Nephron (organoid): Measurements from ENCODE around the gene PDSS2.

Experiments used
- H3K27ac Mint-ChIP-seq, 3 experiments: 2 replicates each; pipeline ENCODE4 v1.8.0; 2020; ENCODE audit warnings: mixed read lengths in 3 of 3, mild to moderate bottlenecking in 2 of 3, moderate library complexity in 1 of 3
- H3K27me3 Mint-ChIP-seq: 2 replicates; pipeline ENCODE4 v1.8.0; 2021; ENCODE audit warnings: low read depth, mild to moderate bottlenecking, moderate library complexity, mixed read lengths
- H3K36me3 Mint-ChIP-seq: 2 replicates; pipeline ENCODE4 v1.8.0; 2020; ENCODE audit warnings: low read depth, mixed read lengths
- H3K4me1 Mint-ChIP-seq: 2 replicates; pipeline ENCODE4 v1.8.0; 2020; ENCODE audit warnings: mixed read lengths
- H3K4me3 Mint-ChIP-seq, 3 experiments: 2 replicates each; pipeline ENCODE4 v1.8.0; 2020; ENCODE audit warnings: mild to moderate bottlenecking in 3 of 3, mixed read lengths in 3 of 3, moderate library complexity in 2 of 3
- H3K9me3 Mint-ChIP-seq: 2 replicates; pipeline ENCODE4 v1.8.0; 2020; ENCODE audit warnings: mixed read lengths
- CTCF ChIP-seq, 3 experiments: fragments of 200-600 bp; sonication (generic); IDR thresholded peaks; one replicate each; pipeline ENCODE4 v1.5.0; 2021; ENCODE audit warnings: antibody characterized with exemption in 3 of 3; ENCODE audit not compliant: unreplicated experiment in 3 of 3

The PDSS2 gene

DNA sequence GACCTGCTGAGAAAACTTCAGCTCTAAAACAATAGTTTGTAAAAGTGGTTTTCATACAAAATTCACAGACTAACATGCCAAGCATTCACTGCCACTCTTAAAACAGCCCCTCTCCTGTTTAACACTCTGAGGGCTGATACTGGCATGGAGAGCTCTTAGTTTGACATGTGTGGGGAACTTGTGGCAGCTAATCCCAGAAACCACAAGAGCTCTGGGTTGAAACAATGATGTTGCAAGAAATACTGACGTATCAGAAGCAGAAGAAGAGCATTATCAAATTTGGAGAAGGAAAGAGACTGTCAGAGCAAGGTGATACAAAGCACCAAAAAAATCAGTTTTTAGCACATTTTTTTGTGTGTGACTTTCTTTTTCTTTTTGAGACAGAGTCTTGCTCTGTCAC lies 349.2 kb downstream of the PDSS2 start:
- no peaks in the 10 kb centered on the region for H3K9me3 Mint-ChIP-seq
- H3K4me3 Mint-ChIP-seq: peak overlapping the region in 2 of 3 experiments; percentile 23 to 74
- TF ChIP-seq CTCF (IDR thresholded peaks at IDR 0.05; ENCODE audit: unreplicated experiment in 3 of 3): no peak
- peaks cover 3% of the 10 kb centered on the region for H3K27me3 Mint-ChIP-seq
- no peak overlapping the region for H3K27ac Mint-ChIP-seq
- peaks cover 4% of the 10 kb centered on the region for H3K36me3 Mint-ChIP-seq
- H3K4me1 Mint-ChIP-seq: peaks cover 12% of the 10 kb centered on the region

DNA sequence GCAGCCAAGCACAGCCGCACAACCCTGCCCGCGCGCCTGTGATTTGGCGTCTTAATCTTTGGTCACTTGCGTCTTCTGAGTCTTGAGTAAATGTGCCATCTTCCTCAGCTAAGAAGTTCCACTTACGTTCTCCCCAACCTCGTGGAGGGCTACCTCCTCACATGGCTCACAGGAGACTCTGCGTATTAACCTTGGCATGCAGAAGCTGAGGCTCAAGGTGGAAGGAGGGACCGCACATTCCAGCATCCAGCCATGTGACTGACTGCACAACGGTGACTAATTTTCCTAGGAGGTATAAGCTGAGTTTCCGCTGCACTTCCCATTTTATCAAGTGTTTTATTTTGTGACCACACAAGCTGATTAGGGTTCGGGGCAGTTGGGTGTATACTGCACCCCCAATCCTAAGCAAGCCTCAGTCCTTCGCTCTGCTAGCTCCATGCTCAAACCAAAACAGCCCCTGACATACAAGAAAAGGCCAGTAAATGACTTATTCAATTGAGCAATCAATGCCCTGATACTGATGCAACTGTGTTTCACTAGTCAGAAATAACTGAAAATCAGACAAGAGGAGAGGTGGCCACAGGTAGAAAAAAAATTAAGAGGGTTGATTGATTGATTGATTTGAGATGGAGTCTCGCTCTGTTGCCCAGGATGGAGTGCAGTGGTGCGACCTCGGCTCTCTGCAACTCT lies 351.0 kb downstream of the PDSS2 start:
- Mint-ChIP-seq H3K9me3 (no peaks in the 10 kb centered on the region), H3K36me3 (peaks cover 4% of the 10 kb centered on the region), H3K4me3 (no peak overlapping the region), H3K4me1 (peaks cover 6% of the 10 kb centered on the region), H3K27me3 (no peaks in the 10 kb centered on the region), H3K27ac (peak overlapping the region in 2 of 3 experiments; percentile 21 to 65)
- no peak for TF ChIP-seq CTCF (IDR thresholded peaks at IDR 0.05; ENCODE audit: unreplicated experiment in 3 of 3)

GRCh38 chr6:107107791-107108190 lies 351.6 kb downstream of the PDSS2 start:
- Mint-ChIP-seq H3K27me3 (no peaks in the 10 kb centered on the region), H3K27ac (peak overlapping the region in 1 of 3 experiments; percentile 65), H3K36me3 (peaks cover 4% of the 10 kb centered on the region), H3K4me3 (no peak overlapping the region), H3K4me1 (peaks cover 4% of the 10 kb centered on the region), H3K9me3 (no peaks in the 10 kb centered on the region)
- TF ChIP-seq CTCF (IDR thresholded peaks at IDR 0.05; ENCODE audit: unreplicated experiment in 3 of 3): no peak

GRCh38 chr6:107106165-107106564 lies 353.2 kb downstream of the PDSS2 start:
- no peak overlapping the region for H3K27ac Mint-ChIP-seq
- H3K27me3 Mint-ChIP-seq: no peaks in the 10 kb centered on the region
- no peak overlapping the region for H3K4me3 Mint-ChIP-seq
- peaks cover 15% of the 10 kb centered on the region for H3K4me1 Mint-ChIP-seq
- peaks cover 4% of the 10 kb centered on the region for H3K36me3 Mint-ChIP-seq
- TF ChIP-seq CTCF (IDR thresholded peaks at IDR 0.05; ENCODE audit: unreplicated experiment in 3 of 3): no peak
- no peaks in the 10 kb centered on the region for H3K9me3 Mint-ChIP-seq

GRCh38 chr6:107105511-107106116 lies 353.8 kb downstream of the PDSS2 start:
- H3K9me3 Mint-ChIP-seq: no peaks in the 10 kb centered on the region
- TF ChIP-seq CTCF (IDR thresholded peaks at IDR 0.05; ENCODE audit: unreplicated experiment in 3 of 3): no peak

GRCh38 chr6:107103082-107103481 lies 356.3 kb downstream of the PDSS2 start:
- no peak for TF ChIP-seq CTCF (IDR thresholded peaks at IDR 0.05; ENCODE audit: unreplicated experiment in 3 of 3)
- peak overlapping the region in 2 of 3 experiments; percentile 33 to 51 for H3K27ac Mint-ChIP-seq
- H3K27me3 Mint-ChIP-seq: no peaks in the 10 kb centered on the region
- no peak overlapping the region for H3K4me3 Mint-ChIP-seq
- no peaks in the 10 kb centered on the region for H3K9me3 Mint-ChIP-seq
- peaks cover 6% of the 10 kb centered on the region for H3K36me3 Mint-ChIP-seq
- H3K4me1 Mint-ChIP-seq: peaks cover 12% of the 10 kb centered on the region

More at GRCh38 chr6:107105511-107106116, 353.8 kb downstream of the PDSS2 start:
- Mint-ChIP-seq H3K27me3 (no peaks in the 10 kb centered on the region), H3K4me3 (no peak overlapping the region), H3K36me3 (peaks cover 4% of the 10 kb centered on the region), H3K4me1 (peaks cover 16% of the 10 kb centered on the region), H3K27ac (no peak overlapping the region)
